Measurements from ENCODE around the gene TWNK.

The TWNK gene

GRCh38 chr10:100999742-101000126 is 12.4 kb downstream of the TWNK start, which contains the start of gene LZTS2:
LZTS2 (plus strand) TSS chr10:100999808; CDS start chr10:101002539, 2,731 bp downstream.
- H3K4me3 ChIP-seq (ENCODE audit: low read length): peak within 1 kb of the TSS; percentile 95
- no peaks in the 10 kb centered on the region for H3K9me3 ChIP-seq (ENCODE audit: control insufficient read depth, low read depth, low read length)
- peak within 1 kb of the TSS; percentile 93 for H3K9ac ChIP-seq (ENCODE audit: low read length)
- H3K27me3 ChIP-seq (ENCODE audit: control insufficient read depth, insufficient read depth, low read length): no peaks in the 10 kb centered on the region
- peak within 1 kb of the TSS; percentile 71 for H3K27ac ChIP-seq (ENCODE audit: low read length)
- peaks cover 21% of the 10 kb centered on the region for H3K4me1 ChIP-seq (ENCODE audit: control insufficient read depth, low read depth, low read length)
- H3K36me3 ChIP-seq (ENCODE audit: control insufficient read depth, low read depth, low read length): peaks cover 19% of the 10 kb centered on the region

DNA sequence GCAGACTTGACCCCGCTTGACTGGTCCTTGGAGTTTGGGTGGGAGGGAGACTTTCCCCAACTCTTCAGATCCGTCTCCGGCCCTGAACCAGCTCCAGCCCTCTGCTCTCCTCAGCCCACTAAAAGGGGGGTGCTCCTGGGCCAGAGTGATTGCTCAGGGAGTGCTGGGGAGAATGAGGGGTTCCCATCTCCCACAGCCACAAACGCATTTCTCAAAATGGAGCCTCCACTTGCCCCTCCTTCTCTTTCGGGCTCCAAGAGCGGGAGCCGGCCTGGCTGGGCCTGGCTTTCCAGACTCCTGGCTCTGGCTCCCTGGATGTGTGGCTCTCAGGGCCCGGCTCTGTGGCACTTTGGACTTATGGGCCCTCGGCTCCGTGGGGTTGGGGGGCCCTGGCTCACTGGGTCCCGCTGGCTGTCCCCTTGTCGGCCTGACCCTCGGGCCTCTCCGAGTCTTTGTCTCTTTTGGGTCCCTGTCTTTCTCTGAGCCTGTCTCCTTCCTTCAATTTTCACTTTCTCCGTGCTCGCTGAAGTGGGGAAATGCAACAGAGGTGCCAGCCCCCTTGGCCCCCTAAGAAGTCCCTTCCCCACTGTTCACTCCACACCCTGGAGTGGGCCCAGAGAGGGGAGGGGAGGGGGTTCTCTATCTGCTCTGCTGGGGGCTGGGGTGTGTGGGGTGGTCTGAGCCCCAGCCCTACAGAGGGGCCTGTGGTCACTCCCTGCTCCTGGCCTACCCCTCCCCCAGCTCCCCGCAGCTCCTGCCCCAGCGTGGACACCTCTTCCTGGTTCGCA is 13.0 kb downstream of the TWNK start:
- H3K27me3 ChIP-seq (ENCODE audit: control insufficient read depth, insufficient read depth, low read length): no peaks in the 10 kb centered on the region
- peak overlapping the region; percentile 71 for H3K27ac ChIP-seq (ENCODE audit: low read length)
- H3K4me3 ChIP-seq (ENCODE audit: low read length): peak overlapping the region; percentile 95
- H3K4me1 ChIP-seq (ENCODE audit: control insufficient read depth, low read depth, low read length): peaks cover 21% of the 10 kb centered on the region
- no peaks in the 10 kb centered on the region for H3K9me3 ChIP-seq (ENCODE audit: control insufficient read depth, low read depth, low read length)
- H3K9ac ChIP-seq (ENCODE audit: low read length): peak overlapping the region; percentile 93
- peaks cover 19% of the 10 kb centered on the region for H3K36me3 ChIP-seq (ENCODE audit: control insufficient read depth, low read depth, low read length)

DNA sequence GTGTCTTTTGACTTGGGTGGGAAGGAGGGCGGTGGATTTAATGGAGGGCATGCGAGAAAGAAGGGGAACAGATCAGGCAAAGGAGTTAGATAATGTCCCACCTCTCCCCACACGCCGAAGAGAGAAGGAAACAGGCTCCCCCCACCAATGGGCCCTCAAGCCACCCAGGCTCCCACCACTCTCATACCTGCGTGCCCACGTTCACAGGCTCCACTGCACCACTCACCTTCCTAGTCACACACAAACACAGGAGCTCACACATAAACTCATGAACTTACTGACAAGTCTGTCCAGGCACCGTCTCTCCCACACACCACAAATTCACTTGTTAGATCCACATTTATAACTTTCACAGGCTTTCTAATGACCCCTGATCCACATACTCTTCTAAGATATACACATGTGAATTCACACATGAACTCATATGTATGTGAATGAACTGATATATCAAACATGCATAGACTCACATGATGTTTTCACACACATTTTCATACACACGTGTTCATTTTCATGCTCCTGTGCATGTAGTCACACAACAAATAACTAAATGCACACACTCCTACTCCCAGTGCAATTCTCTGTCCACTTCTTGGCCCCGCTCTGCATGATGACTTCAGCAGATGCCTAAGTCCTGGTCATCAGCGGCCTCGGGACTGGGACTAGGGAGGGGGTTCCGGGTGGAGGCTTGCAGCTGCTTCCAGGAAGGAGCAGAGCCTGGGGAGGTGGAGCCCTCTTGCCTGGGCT is 13.7 kb downstream of the TWNK start:
- H3K36me3 ChIP-seq (ENCODE audit: control insufficient read depth, low read depth, low read length): peaks cover 26% of the 10 kb centered on the region
- no peaks in the 10 kb centered on the region for H3K27me3 ChIP-seq (ENCODE audit: control insufficient read depth, insufficient read depth, low read length)
- H3K27ac ChIP-seq (ENCODE audit: low read length): no peak overlapping the region
- peak overlapping the region; percentile 95 for H3K4me3 ChIP-seq (ENCODE audit: low read length)
- H3K4me1 ChIP-seq (ENCODE audit: control insufficient read depth, low read depth, low read length): peaks cover 21% of the 10 kb centered on the region
- H3K9ac ChIP-seq (ENCODE audit: low read length): peak overlapping the region; percentile 93
- no peaks in the 10 kb centered on the region for H3K9me3 ChIP-seq (ENCODE audit: control insufficient read depth, low read depth, low read length)

DNA sequence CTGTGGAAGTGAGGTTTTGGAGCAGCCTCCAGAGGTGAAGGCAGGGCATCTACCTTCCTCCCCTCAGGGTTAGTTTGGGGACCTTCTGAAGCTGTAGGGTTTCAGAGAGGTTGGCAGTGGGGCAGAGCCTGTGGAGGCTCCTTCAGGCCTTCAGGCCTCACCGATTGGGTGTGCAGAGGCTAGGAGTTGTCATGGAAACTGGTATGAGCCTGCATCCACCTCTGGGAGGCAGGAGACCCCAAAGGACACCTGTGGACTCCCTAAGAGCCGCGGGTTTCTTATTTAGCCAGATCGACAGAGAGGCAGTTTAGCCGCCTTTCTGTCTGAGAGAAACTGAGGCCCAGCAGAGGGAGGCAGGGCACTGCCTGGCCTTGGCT is 14.3 kb downstream of the TWNK start:
- Histone ChIP-seq H3K9me3 (ENCODE audit: control insufficient read depth, low read depth, low read length) (no peaks in the 10 kb centered on the region), H3K9ac (ENCODE audit: low read length) (no peak overlapping the region), H3K27me3 (ENCODE audit: control insufficient read depth, insufficient read depth, low read length) (no peaks in the 10 kb centered on the region), H3K4me3 (ENCODE audit: low read length) (no peak overlapping the region), H3K27ac (ENCODE audit: low read length) (no peak overlapping the region), H3K4me1 (ENCODE audit: control insufficient read depth, low read depth, low read length) (peaks cover 16% of the 10 kb centered on the region), H3K36me3 (ENCODE audit: control insufficient read depth, low read depth, low read length) (peaks cover 30% of the 10 kb centered on the region)

DNA sequence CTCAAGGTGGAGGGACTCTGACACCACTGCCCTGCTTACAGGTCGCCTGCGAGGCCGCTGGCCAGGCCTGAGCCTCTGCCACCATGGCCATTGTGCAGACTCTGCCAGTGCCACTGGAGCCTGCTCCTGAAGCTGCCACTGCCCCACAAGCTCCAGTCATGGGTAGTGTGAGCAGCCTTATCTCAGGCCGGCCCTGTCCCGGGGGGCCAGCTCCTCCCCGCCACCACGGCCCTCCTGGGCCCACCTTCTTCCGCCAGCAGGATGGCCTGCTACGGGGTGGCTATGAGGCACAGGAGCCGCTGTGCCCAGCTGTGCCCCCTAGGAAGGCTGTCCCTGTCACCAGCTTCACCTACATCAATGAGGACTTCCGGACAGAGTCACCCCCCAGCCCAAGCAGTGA is 15.1 kb downstream of the TWNK start:
- Histone ChIP-seq H3K9me3 (ENCODE audit: control insufficient read depth, low read depth, low read length) (no peaks in the 10 kb centered on the region), H3K36me3 (ENCODE audit: control insufficient read depth, low read depth, low read length) (peaks cover 35% of the 10 kb centered on the region), H3K27ac (ENCODE audit: low read length) (no peak overlapping the region), H3K9ac (ENCODE audit: low read length) (no peak overlapping the region), H3K4me3 (ENCODE audit: low read length) (no peak overlapping the region), H3K27me3 (ENCODE audit: control insufficient read depth, insufficient read depth, low read length) (no peaks in the 10 kb centered on the region), H3K4me1 (ENCODE audit: control insufficient read depth, low read depth, low read length) (peaks cover 15% of the 10 kb centered on the region)

DNA sequence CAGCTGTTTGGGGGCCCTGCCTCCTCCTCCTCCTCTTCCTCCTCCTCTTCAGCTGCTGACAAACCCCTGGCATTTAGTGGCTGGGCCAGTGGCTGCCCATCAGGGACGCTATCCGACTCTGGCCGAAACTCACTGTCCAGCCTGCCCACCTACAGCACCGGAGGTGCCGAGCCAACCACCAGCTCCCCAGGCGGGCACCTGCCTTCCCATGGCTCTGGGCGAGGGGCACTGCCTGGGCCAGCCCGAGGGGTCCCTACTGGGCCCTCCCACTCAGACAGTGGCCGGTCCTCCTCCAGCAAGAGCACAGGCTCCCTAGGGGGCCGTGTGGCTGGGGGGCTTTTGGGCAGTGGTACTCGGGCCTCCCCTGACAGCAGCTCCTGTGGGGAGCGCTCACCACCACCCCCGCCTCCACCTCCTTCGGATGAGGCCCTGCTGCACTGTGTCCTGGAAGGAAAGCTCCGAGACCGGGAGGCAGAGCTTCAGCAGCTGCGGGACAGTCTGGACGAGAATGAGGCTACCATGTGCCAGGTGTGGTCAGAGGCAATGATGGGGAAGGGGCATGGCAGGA is 16.4 kb downstream of the TWNK start:
- H3K4me1 ChIP-seq (ENCODE audit: control insufficient read depth, low read depth, low read length): peaks cover 11% of the 10 kb centered on the region

GRCh38 chr10:101005361-101005760 is 18.0 kb downstream of the TWNK start:
- no peaks in the 10 kb centered on the region for H3K9me3 ChIP-seq (ENCODE audit: control insufficient read depth, low read depth, low read length)
- no peak overlapping the region for H3K9ac ChIP-seq (ENCODE audit: low read length)
- H3K27me3 ChIP-seq (ENCODE audit: control insufficient read depth, insufficient read depth, low read length): no peaks in the 10 kb centered on the region
- H3K4me3 ChIP-seq (ENCODE audit: low read length): no peak overlapping the region
- peaks cover 36% of the 10 kb centered on the region for H3K36me3 ChIP-seq (ENCODE audit: control insufficient read depth, low read depth, low read length)
- no peak overlapping the region for H3K27ac ChIP-seq (ENCODE audit: low read length)
- peaks cover 9% of the 10 kb centered on the region for H3K4me1 ChIP-seq (ENCODE audit: control insufficient read depth, low read depth, low read length)

More for the DNA sequence above, 16.4 kb downstream of the TWNK start:
- peaks cover 36% of the 10 kb centered on the region for H3K36me3 ChIP-seq (ENCODE audit: control insufficient read depth, low read depth, low read length)
- no peak overlapping the region for H3K4me3 ChIP-seq (ENCODE audit: low read length)
- H3K9ac ChIP-seq (ENCODE audit: low read length): no peak overlapping the region
- no peaks in the 10 kb centered on the region for H3K9me3 ChIP-seq (ENCODE audit: control insufficient read depth, low read depth, low read length)
- H3K27me3 ChIP-seq (ENCODE audit: control insufficient read depth, insufficient read depth, low read length): no peaks in the 10 kb centered on the region
- no peak overlapping the region for H3K27ac ChIP-seq (ENCODE audit: low read length)

DNA sequence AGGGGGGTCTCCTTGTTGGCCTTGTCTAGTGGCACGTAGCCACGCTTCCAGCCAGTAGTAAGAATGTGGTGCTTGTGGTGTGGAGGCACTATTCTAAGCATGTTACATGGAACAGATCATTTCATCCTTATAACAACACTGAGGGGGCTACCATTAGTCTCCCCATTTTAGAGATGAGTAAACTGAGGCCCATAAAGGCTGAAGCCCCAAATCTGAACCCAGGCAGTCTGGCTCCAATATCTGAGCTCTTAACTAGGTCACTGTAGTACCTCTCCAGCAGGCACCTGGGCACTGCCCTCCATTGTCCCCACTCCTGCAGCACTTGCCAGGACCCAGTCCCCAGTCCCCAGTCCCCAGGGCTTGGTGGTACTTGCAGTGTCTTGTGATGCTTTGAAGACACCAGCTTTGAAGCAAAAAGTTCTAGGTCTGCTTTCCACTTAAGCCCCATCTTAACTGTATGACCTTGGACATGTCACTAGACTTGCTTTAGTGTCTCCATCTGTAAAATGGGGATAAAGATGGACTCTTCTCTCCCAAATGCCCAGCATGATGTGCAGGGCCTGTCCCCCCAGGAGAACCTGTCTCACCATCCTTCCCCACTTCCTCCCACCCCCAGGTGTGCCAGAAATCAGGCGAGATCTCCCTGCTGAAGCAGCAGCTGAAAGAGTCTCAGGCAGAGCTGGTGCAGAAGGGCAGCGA is 18.7 kb downstream of the TWNK start:
- Histone ChIP-seq H3K36me3 (ENCODE audit: control insufficient read depth, low read depth, low read length) (peaks cover 36% of the 10 kb centered on the region), H3K27ac (ENCODE audit: low read length) (no peak overlapping the region)

DNA sequence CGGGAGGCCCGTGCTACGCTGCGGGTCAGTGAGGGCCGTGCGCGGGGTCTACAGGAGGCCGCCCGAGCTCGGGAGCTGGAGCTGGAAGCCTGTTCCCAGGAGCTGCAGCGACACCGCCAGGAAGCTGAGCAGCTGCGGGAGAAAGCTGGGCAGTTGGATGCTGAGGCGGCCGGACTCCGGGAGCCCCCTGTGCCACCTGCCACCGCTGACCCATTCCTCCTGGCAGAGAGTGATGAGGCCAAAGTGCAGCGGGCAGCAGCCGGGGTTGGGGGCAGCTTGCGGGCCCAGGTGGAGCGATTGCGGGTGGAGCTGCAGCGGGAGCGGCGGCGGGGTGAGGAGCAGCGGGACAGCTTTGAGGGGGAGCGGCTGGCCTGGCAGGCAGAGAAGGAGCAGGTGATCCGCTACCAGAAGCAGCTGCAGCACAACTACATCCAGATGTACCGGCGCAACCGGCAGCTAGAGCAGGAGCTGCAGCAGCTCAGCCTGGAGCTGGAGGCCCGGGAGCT is 19.3 kb downstream of the TWNK start:
- no peaks in the 10 kb centered on the region for H3K9me3 ChIP-seq (ENCODE audit: control insufficient read depth, low read depth, low read length)
- no peaks in the 10 kb centered on the region for H3K27me3 ChIP-seq (ENCODE audit: control insufficient read depth, insufficient read depth, low read length)
- H3K9ac ChIP-seq (ENCODE audit: low read length): no peak overlapping the region
- H3K4me3 ChIP-seq (ENCODE audit: low read length): no peak overlapping the region
- H3K36me3 ChIP-seq (ENCODE audit: control insufficient read depth, low read depth, low read length): peaks cover 36% of the 10 kb centered on the region
- no peak overlapping the region for H3K27ac ChIP-seq (ENCODE audit: low read length)
- no peaks in the 10 kb centered on the region for H3K4me1 ChIP-seq (ENCODE audit: control insufficient read depth, low read depth, low read length)

More for the DNA sequence above, 18.7 kb downstream of the TWNK start:
- Histone ChIP-seq H3K4me1 (ENCODE audit: control insufficient read depth, low read depth, low read length) (peaks cover 3% of the 10 kb centered on the region), H3K9ac (ENCODE audit: low read length) (no peak overlapping the region), H3K27me3 (ENCODE audit: control insufficient read depth, insufficient read depth, low read length) (no peaks in the 10 kb centered on the region), H3K9me3 (ENCODE audit: control insufficient read depth, low read depth, low read length) (no peaks in the 10 kb centered on the region), H3K4me3 (ENCODE audit: low read length) (no peak overlapping the region)

DNA sequence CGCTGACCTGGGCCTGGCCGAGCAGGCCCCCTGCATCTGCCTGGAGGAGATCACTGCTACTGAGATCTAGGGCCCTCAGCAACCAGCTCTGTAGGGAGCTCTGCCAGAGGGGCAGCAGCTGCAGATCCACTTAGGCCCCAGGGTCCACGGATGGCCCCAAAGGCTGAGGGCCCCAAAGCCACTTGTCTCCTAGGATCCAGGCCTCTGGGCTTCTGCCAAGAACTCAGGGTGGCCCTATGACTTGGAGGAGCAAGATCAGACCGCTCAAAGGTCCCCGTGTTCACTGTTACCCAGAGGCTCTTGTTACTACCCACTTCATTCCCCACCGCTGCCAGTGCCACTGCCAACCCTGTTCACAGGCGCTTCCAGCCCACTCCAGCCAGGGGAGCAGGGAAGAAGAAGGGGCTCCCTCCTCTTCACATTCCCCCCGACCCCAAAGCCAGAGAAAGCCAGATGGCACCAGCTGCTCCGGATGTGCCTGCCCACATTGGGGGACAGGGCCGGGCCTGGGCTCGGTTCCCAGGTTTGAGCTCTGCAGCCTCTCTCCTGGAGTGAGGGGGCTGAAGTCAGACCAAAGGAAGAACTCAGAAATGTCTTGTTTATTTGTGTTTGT is 19.9 kb downstream of the TWNK start:
- no peaks in the 10 kb centered on the region for H3K4me1 ChIP-seq (ENCODE audit: control insufficient read depth, low read depth, low read length)
- no peaks in the 10 kb centered on the region for H3K9me3 ChIP-seq (ENCODE audit: control insufficient read depth, low read depth, low read length)
- no peaks in the 10 kb centered on the region for H3K27me3 ChIP-seq (ENCODE audit: control insufficient read depth, insufficient read depth, low read length)
- peaks cover 36% of the 10 kb centered on the region for H3K36me3 ChIP-seq (ENCODE audit: control insufficient read depth, low read depth, low read length)
- no peak overlapping the region for H3K27ac ChIP-seq (ENCODE audit: low read length)
- no peak overlapping the region for H3K9ac ChIP-seq (ENCODE audit: low read length)
- H3K4me3 ChIP-seq (ENCODE audit: low read length): no peak overlapping the region
